HepG2 (cell line): ENCODE data around the gene DUSP16.

Source experiments
- AHDC1 ChIP-seq: sonication (generic); formaldehyde crosslinking; IDR thresholded peaks from 2 replicates; pipeline ENCODE4 v1.5.1; 2020; ENCODE audit warnings: mild to moderate bottlenecking, missing genetic modification reagents, borderline replicate concordance
- ATF1 ChIP-seq: IDR thresholded peaks from 2 replicates; pipeline ENCODE4 v1.6.1; 2016; ENCODE audit warnings: mild to moderate bottlenecking, control low read depth
- EP300 ChIP-seq, 3 experiments: sonication (generic) in 1 of 3; formaldehyde crosslinking in 1 of 3; IDR thresholded peaks; 2 replicates each; pipeline versions ENCODE4 v1.5.1 to v1.6.1; 2011 to 2020; ENCODE audit warnings: low read depth in 2 of 3, low read length in 2 of 3, borderline replicate concordance in 1 of 3, improper control_type of control experiment in 1 of 3, mild to moderate bottlenecking in 1 of 3, missing genetic modification reagents in 1 of 3, moderate library complexity in 1 of 3
- FOSL1 ChIP-seq: sonication (generic); formaldehyde crosslinking; IDR thresholded peaks from 2 replicates; pipeline ENCODE4 v1.9.0; 2021; ENCODE audit warnings: missing genetic modification reagents, borderline replicate concordance
- MLXIP ChIP-seq: sonication (generic); formaldehyde crosslinking; IDR thresholded peaks from 2 replicates; pipeline ENCODE4 v1.9.0; 2021; ENCODE audit warnings: missing genetic modification reagents, borderline replicate concordance
- MXD4 ChIP-seq: IDR thresholded peaks from 2 replicates; pipeline ENCODE4 v1.6.1; 2016; ENCODE audit warnings: mild to moderate bottlenecking, missing biosample characterization, missing genetic modification reagents
- SOX5 ChIP-seq: IDR thresholded peaks from 2 replicates; pipeline ENCODE4 v1.6.1; 2016; ENCODE audit warnings: borderline replicate concordance
- TAF1 ChIP-seq: sonication (generic); formaldehyde crosslinking; IDR thresholded peaks from 2 replicates; pipeline ENCODE4 v1.4.0; 2020; ENCODE audit warnings: missing genetic modification reagents
- TRIM22 ChIP-seq: fragments of 450-650 bp; IDR thresholded peaks from 2 replicates; pipeline ENCODE4 v1.6.1; 2017
- ZBTB1 ChIP-seq: sonication (generic); formaldehyde crosslinking; IDR thresholded peaks from 2 replicates; pipeline ENCODE4 v1.4.0; 2020; ENCODE audit warnings: missing genetic modification reagents, borderline replicate concordance

GRCh38 chr12:12557733-12558132 is 4.9 kb downstream of the DUSP16 start:
- TF ChIP-seq FOSL1 (CRISPR knock-in tag) = no peak
- no peak for TF ChIP-seq MXD4 (CRISPR knock-in tag)
- no peak for TF ChIP-seq EP300 (IDR thresholded peaks at IDR 0.05; ENCODE audit: low read depth in 2 of 2, low read length in 2 of 2)
- TF ChIP-seq EP300 (CRISPR knock-in tag; IDR thresholded peaks at IDR 0.05; ENCODE audit: borderline replicate concordance) = no peak
- no peak for TF ChIP-seq ZBTB1 (CRISPR knock-in tag)
- no peak for TF ChIP-seq ATF1 (CRISPR knock-in tag)
- no peak for TF ChIP-seq AHDC1 (CRISPR knock-in tag)
- TF ChIP-seq MLXIP (CRISPR knock-in tag) = no peak
- TF ChIP-seq TRIM22 = no peak
- no peak for TF ChIP-seq SOX5
- TF ChIP-seq TAF1 (CRISPR knock-in tag) = no peak
